HT1080 (cell line): ENCODE data around the gene HIBCH. TPM values are rescaled to one million over a fixed set of nuclear protein-coding genes. Genes with fewer than 3 reads are reported as not detected.
A peak's percentile ranks its signal among the peaks of the same experiment; 100 is the strongest.
"Not testable (repeated sequence)": the region's sequence is repeated elsewhere in the genome, so short reads cannot be mapped to it uniquely, and the experiment has no call there.

Experiments used
- DNase-seq: peaks from one replicate; pipeline ENCODE4 v3.0.0-alpha.2; 2015; ENCODE audit warnings: low read depth
- total RNA-seq: library from RNA; depleted of rRNA; stranded (reverse); fragments of >200 nt; shearing (Covaris generic); gene quantifications from 2 replicates; pipeline ENCODE4 v1.2.3, GENCODE V29; 2014

The HIBCH gene
- total RNA-seq, 1 experiment from 2014 or later, result 13.0 TPM

DNA sequence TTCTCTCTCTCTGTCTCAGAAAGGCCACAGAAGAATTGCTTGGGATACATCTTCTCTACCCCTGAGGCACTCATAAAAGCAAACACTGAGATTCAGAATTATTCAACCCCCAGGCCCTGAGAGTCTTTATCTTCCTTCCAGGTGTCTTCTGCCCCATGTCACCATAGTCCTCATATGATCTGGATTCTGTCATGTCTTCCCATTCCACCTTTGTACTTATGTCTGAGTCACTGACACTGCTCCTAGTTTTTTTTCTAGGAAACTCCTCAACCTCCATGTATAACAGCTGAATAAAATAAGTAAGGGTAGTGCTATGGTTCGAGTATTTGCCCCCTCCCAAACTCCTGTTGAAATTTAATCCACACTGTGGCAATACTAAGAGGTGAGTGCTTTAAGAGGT lies 11.6 kb downstream of the HIBCH start:
- no peak for DNase-seq

GRCh38 chr2:190304404-190304803 lies 15.2 kb downstream of the HIBCH start:
- DNase-seq, result no peak

DNA sequence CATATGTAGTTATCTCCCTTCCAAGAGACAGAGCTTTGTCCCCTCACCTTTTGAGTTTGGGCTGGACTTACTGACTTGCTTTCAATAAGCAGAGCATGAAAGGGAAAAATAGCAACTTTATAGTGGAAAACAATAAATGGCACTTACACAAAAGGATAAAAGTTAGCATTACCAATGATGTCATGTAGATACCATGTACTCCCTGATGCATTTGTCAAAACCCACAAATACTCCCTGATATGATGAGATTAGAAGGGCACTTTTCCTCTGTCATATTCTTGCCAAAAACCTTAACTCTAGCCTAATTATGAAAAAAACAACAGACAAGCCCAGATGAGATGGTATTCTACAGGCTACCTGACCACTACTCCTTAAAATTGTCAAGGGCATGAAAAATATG lies 16.0 kb downstream of the HIBCH start:
- DNase-seq, result no peak

GRCh38 chr2:190302052-190302451 lies 17.6 kb downstream of the HIBCH start:
- no peak for DNase-seq

GRCh38 chr2:190301032-190301431 lies 18.6 kb downstream of the HIBCH start:
- no peak for DNase-seq

GRCh38 chr2:190297880-190298279 lies 21.7 kb downstream of the HIBCH start:
- not testable (repeated sequence) for DNase-seq

GRCh38 chr2:190283783-190284182 lies 35.8 kb downstream of the HIBCH start:
- DNase-seq, result peak; percentile 7

DNA sequence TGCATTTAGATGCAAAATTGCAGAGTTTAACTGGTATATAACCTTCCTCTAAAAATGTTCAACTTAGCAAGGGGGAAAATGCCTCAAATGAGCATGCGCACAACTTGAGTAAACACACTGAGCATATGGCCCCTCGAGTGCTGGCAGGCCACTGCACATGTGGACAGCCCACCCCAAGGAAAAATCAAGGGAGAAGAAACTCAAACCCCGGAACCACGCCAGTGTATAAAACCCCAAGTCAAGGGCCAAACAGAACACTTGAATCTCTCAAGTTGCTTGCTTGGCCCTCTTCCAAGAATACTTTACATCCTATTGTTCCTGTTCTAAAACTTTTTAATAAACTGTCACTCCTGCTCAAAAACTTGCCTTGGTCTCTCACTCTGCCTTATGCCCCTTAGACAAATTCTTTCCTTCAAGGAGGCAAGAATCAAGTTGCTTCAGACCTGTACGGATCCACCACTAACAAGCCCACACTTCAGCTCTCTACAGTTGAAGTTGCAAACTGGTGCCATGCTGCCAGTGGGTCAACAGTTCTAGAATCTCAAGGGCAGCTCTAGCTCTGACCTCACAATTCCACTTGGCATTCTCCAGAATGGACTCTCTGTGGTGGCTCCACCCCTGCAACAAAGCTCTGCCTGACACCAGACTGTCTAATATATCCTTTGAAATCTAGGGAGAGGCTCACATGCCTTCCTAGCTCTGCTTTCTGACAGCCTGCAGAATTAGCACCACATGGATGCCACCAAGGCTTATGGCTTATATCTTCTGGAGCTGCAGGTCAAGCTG lies 38.9 kb downstream of the HIBCH start:
- DNase-seq, result no peak

DNA sequence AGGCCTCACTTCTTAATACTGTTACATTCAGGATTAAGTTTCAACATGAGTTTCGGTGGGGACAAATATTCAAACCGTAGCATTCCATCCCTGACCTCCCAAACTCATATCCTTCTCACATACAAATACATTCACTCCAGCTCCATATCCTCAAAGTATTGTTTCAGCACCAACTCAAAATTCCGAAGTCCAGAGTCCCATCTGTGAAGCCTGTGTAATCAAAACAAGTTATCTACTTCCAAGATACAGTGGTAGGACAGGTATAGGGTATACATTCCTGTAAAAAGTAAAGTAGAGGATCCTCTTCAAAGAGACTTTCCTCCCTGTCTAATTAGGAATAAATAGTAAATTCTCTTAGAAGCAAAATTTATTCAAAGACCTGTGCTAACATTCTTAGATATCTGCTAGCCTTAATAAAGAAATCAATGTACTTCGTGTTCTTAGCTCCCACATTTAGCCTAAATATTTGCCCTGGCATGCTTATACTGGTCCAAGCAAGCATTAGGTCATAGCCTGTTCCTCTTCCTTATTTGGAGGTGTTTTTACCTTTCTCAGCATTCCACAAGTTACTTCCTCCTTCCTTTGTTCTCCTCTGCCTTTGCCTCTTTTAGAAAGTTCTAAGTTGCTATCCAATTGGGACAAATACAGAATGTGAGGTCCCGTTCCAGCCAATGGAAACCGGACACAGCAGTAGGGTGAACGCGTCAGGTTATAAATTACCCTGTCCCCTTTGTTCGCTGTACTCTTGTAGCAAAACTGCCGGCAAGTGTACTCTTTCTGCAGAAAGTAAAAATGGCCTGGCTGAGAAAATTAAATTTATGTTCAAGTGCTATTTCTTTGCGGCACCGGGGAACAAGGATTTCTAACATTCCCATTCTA lies 40.1 kb downstream of the HIBCH start:
- not testable (repeated sequence) for DNase-seq

GRCh38 chr2:190277234-190278112 lies 42.2 kb downstream of the HIBCH start:
- DNase-seq, result peak; percentile 63

DNA sequence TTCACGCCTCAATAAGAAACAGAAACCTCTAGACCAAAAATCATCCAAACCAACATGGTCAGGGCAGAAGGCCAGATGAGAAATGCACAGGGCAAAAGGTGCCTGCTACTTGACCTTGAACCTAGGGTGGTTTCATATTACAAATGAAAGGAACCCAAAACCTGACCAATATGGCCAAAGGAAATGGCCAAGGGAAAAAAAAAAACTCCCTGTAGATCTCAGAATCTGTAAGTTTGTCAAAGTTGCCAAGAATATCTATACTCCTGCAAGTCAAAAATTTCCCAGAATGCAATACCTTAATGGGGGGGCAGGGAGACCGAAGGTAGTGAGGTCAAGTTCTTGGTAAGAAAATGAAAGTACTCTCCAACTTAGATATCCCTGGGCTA lies 47.2 kb downstream of the HIBCH start:
- no peak for DNase-seq

- DNase-seq, result no peak
These were observed 47.7 kb downstream of the HIBCH start for GRCh38 chr2:190271783-190272456.

GRCh38 chr2:190270298-190270697 lies 49.3 kb downstream of the HIBCH start:
- DNase-seq, result no peak

- not testable (repeated sequence) for DNase-seq
These were observed 49.9 kb downstream of the HIBCH start for GRCh38 chr2:190269699-190270098.

DNA sequence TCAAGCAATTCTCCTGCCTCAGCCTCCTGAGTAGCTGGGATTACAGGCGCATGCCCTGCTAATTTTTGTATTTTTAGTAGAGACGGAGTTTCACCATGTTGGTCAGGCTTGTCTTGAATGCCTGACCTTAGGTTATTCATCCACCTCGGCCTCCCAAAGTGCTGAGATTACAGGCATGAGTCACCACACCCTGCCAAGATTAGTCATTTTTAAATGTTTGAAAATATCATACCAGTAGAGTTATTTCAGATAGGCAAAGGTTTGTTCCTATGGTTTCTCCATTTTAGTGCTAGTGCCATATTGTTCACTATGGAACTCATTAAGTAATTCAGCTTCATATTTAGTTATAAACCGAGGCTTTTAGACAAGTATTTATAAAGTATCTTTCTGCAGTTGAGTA lies 52.3 kb downstream of the HIBCH start:
- peak; percentile 89 for DNase-seq

DNA sequence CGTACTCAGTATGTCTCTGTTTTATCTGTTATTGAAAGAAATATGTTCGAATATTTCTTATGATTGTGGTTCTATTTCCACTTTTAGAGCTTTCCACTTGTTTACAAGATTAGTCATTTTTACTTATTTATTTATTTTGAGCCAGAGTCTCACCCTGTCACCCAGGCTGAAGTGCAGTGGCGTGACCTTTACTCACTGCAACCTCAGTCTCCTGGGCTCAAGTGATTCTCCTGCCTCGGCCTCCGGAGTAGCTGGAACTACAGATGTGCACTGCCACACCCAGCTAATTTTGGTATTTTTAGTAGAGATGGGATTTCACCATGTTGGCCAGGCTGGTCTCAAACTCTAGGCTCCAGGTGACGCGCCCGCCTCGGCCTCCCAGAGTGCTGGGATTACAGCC lies 53.3 kb downstream of the HIBCH start:
- no peak for DNase-seq

GRCh38 chr2:190261851-190262250 lies 57.8 kb downstream of the HIBCH start:
- no peak for DNase-seq

- no peak for DNase-seq
These were observed 63.5 kb downstream of the HIBCH start for GRCh38 chr2:190256087-190256486.

- DNase-seq, result peak; percentile 20
These were observed 64.0 kb downstream of the HIBCH start for GRCh38 chr2:190255676-190256075.

- DNase-seq, result no peak
These were observed 65.4 kb downstream of the HIBCH start for GRCh38 chr2:190254063-190254850.
